Erythroblast (primary cell): Measurements from ENCODE around the gene SCN3A.

Experiments
- GATA1 ChIP-seq: IDR thresholded peaks from 2 replicates; pipeline ENCODE4 v1.6.1; 2011; ENCODE audit warnings: low read depth, mild to moderate bottlenecking, control low read depth, low read length, moderate library complexity
- POLR2A ChIP-seq: IDR thresholded peaks from 2 replicates; pipeline ENCODE4 v1.6.1; 2011; ENCODE audit warnings: mild to moderate bottlenecking, low read length

- TF ChIP-seq POLR2A (no peak), GATA1 (no peak)
These were observed 122.6 kb downstream of the SCN3A start for GRCh38 chr2:165081276-165081675.
